CD4-positive, alpha-beta memory T cell (primary cell): Measurements from ENCODE around the gene GPRIN1. TPM values are rescaled to one million over a fixed set of nuclear protein-coding genes. Genes with fewer than 3 reads are reported as not detected.
"Not testable (repeated sequence)": the region's sequence is repeated elsewhere in the genome, so short reads cannot be mapped to it uniquely, and the experiment has no call there.

Source experiments
- CTCF ChIA-PET: fragments of 350-600 bp; sonication (Branson Sonifier 250); formaldehyde crosslinking; loops from one replicate; lab custom pipeline; 2021; ENCODE audit warnings: inconsistent platforms; ENCODE audit not compliant: partially characterized antibody; lab: Charles Lee
- POLR2A ChIA-PET: fragments of 350-600 bp; sonication (Branson Sonifier 250); formaldehyde crosslinking; loops from one replicate; lab custom pipeline; 2021; ENCODE audit not compliant: partially characterized antibody; lab: Charles Lee
- DNase-seq, 5 donors: peaks; one replicate each; pipeline versions ENCODE4 v3.0.0 to v3.0.0-alpha.2; 2020 to 2022; ENCODE audit warnings: mixed read lengths in 1 of 5
- H3K27ac ChIP-seq: one replicate; pipeline ENCODE4 v1.7.0; 2013; ENCODE audit warnings: low read depth, low read length
- H3K27me3 ChIP-seq: 2 replicates; pipeline ENCODE4 v1.7.0; 2013; ENCODE audit warnings: mild to moderate bottlenecking, low read length, moderate library complexity; ENCODE audit not compliant: insufficient read depth
- H3K36me3 ChIP-seq: 2 replicates; pipeline ENCODE4 v1.7.0; 2013; ENCODE audit warnings: mild to moderate bottlenecking, low read length, moderate library complexity; ENCODE audit not compliant: insufficient read depth
- H3K4me1 ChIP-seq: 2 replicates; pipeline ENCODE4 v1.7.0; 2013; ENCODE audit warnings: mild to moderate bottlenecking, low read length, moderate library complexity; ENCODE audit not compliant: insufficient read depth
- H3K4me3 ChIP-seq, 2 donors: one replicate each; pipeline ENCODE4 v1.7.0; 2013; ENCODE audit warnings: low read length in 2 of 2, mild to moderate bottlenecking in 1 of 2
- H3K9me3 ChIP-seq, 2 donors: one replicate each; pipeline ENCODE4 v1.7.0; 2013; ENCODE audit warnings: low read length in 2 of 2, control low read depth in 1 of 2; ENCODE audit not compliant: control insufficient read depth in 1 of 2
- H3K27ac Mint-ChIP-seq, 7 donors: one replicate each; pipeline ENCODE4 v1.8.0; 2020 to 2021; ENCODE audit warnings: mixed read lengths in 7 of 7, mild to moderate bottlenecking in 6 of 7, inconsistent platforms in 3 of 7, moderate library complexity in 3 of 7
- H3K27me3 Mint-ChIP-seq, 2 donors: one replicate each; pipeline ENCODE4 v1.8.0; 2020 to 2021; ENCODE audit warnings: mixed read lengths in 2 of 2
- H3K36me3 Mint-ChIP-seq, 2 donors: one replicate each; pipeline ENCODE4 v1.8.0; 2020 to 2021; ENCODE audit warnings: mixed read lengths in 2 of 2, inconsistent platforms in 1 of 2, mild to moderate bottlenecking in 1 of 2
- H3K4me1 Mint-ChIP-seq, 4 donors: one replicate each; pipeline ENCODE4 v1.8.0; 2020 to 2021; ENCODE audit warnings: mixed read lengths in 4 of 4, mild to moderate bottlenecking in 1 of 4
- H3K4me3 Mint-ChIP-seq, 8 donors: one replicate each; pipeline ENCODE4 v1.8.0; 2020 to 2021; ENCODE audit warnings: mixed read lengths in 8 of 8, mild to moderate bottlenecking in 7 of 8, moderate library complexity in 6 of 8, inconsistent platforms in 3 of 8
- H3K9me3 Mint-ChIP-seq, 8 donors: one replicate each; pipeline ENCODE4 v1.8.0; 2020 to 2021; ENCODE audit warnings: mixed read lengths in 8 of 8, mild to moderate bottlenecking in 5 of 8, inconsistent platforms in 3 of 8, moderate library complexity in 1 of 8
- intact Hi-C: fragments of 100-400 bp; cut with micrococcal nuclease; formaldehyde crosslinking; loops from one replicate; pipeline ENCODE4 v1.15.1; 2023
- polyA plus RNA-seq, 2 donors: library from polyadenylated mRNA; unstranded; fragments of 300-500 nt; fragmentation: Illumina TruSeq; gene quantifications; one replicate each; pipeline ENCODE4 v1.2.3, GENCODE V29; 2021
- total RNA-seq, 2 experiments: library from RNA; stranded (reverse); gene quantifications; one replicate each; pipeline ENCODE4 v1.2.3, GENCODE V29; 2021

The GPRIN1 gene
- total and polyA plus RNA-seq, 4 experiments from 2014 or later, result 0.37 to 0.44 (median 0.41) TPM; not detected in 1

- CTCF ChIA-PET, result interaction anchor here (1.0 to 1.6 kb wide), 5 partner anchors 11 to 142 kb away, joined by 3 to 8 read pairs (median 3); no protein-coding TSS in a partner anchor
- Histone ChIP-seq H3K36me3 (no peaks in the 10 kb centered on the region), H3K4me3 (no peak overlapping the region), H3K27ac (no peak overlapping the region), H3K27me3 (no peaks in the 10 kb centered on the region), H3K4me1 (peaks cover 40% of the 10 kb centered on the region), H3K9me3 (no peaks in the 10 kb centered on the region)
- Mint-ChIP-seq H3K27ac (no peak overlapping the region), H3K36me3 (peaks cover 0 to 3% of the 10 kb centered on the region in 2 donors), H3K4me3 (no peak overlapping the region), H3K27me3 (peaks cover 0 to 2% of the 10 kb centered on the region in 2 donors), H3K9me3 (peaks cover 0 to 1% (median 0%) of the 10 kb centered on the region in 8 donors), H3K4me1 (peaks cover 22 to 61% (median 39%) of the 10 kb centered on the region in 4 donors)
- intact Hi-C loops, result no loop called here
- POLR2A ChIA-PET, result interaction anchor here (0.7 to 2.4 kb wide), 3 partner anchors 14 to 110 kb away, joined by 3 to 7 read pairs (median 4); partner anchors contain the start of genes FAF2 and RNF44
- no peak for DNase-seq
These were observed 52.1 kb downstream of the GPRIN1 start for GRCh38 chr5:176557846-176558245.

GRCh38 chr5:176553260-176554085 is 56.5 kb downstream of the GPRIN1 start:
- Histone ChIP-seq H3K27me3 (no peaks in the 10 kb centered on the region), H3K4me1 (peaks cover 38% of the 10 kb centered on the region), H3K36me3 (no peaks in the 10 kb centered on the region), H3K9me3 (no peaks in the 10 kb centered on the region), H3K27ac (no peak overlapping the region), H3K4me3 (no peak overlapping the region)
- Mint-ChIP-seq H3K27ac (peak overlapping the region in 6 of 7 donors; percentile 2 to 66 (median 27)), H3K36me3 (no peaks in the 10 kb centered on the region), H3K9me3 (no peaks in the 10 kb centered on the region), H3K27me3 (no peaks in the 10 kb centered on the region), H3K4me3 (peak overlapping the region in 1 of 8 donors; percentile 39), H3K4me1 (peaks cover 17 to 69% (median 48%) of the 10 kb centered on the region in 4 donors)
- POLR2A ChIA-PET, result interaction anchor here (0.7 to 20.1 kb wide), 6 partner anchors 11 to 164 kb away, joined by 3 to 533 read pairs (median 6); partner anchors contain the start of gene RNF44
- CTCF ChIA-PET, result interaction anchor here (1.3 kb wide), 1 partner anchor 11 kb away, joined by 5 read pairs; no protein-coding TSS in a partner anchor
- intact Hi-C loops, result no loop called here
- DNase-seq, result no peak

GRCh38 chr5:176552332-176552869 is 57.6 kb downstream of the GPRIN1 start:
- H3K4me3 ChIP-seq, result no peak overlapping the region
- H3K27ac Mint-ChIP-seq, result peak overlapping the region in 5 of 7 donors; percentile 52 to 72 (median 56)
- no peak for DNase-seq
- H3K27me3 Mint-ChIP-seq, result no peaks in the 10 kb centered on the region
- no peaks in the 10 kb centered on the region for H3K36me3 ChIP-seq
- H3K9me3 ChIP-seq, result no peaks in the 10 kb centered on the region
- ChIA-PET POLR2A (interaction anchor here (20.1 kb wide), 1 partner anchor 23 kb away, joined by 533 read pairs; the partner anchor contains the start of gene RNF44), CTCF (interaction anchor here (0.6 to 1.2 kb wide), 3 partner anchors 22 to 136 kb away, joined by 3 to 4 read pairs (median 3); no protein-coding TSS in a partner anchor)
- no peak overlapping the region for H3K27ac ChIP-seq
- no peaks in the 10 kb centered on the region for H3K9me3 Mint-ChIP-seq
- H3K4me1 Mint-ChIP-seq, result peaks cover 22 to 75% (median 54%) of the 10 kb centered on the region in 4 donors
- H3K4me1 ChIP-seq, result peaks cover 47% of the 10 kb centered on the region
- H3K36me3 Mint-ChIP-seq, result no peaks in the 10 kb centered on the region
- no peaks in the 10 kb centered on the region for H3K27me3 ChIP-seq
- intact Hi-C loops, result no loop called here
- peak overlapping the region in 1 of 8 donors; percentile 36 for H3K4me3 Mint-ChIP-seq

GRCh38 chr5:176550937-176551336 is 59.0 kb downstream of the GPRIN1 start:
- H3K27me3 Mint-ChIP-seq, DNase-seq, H3K9me3 Mint-ChIP-seq, H3K27me3 ChIP-seq, H3K36me3 ChIP-seq, intact Hi-C loops, H3K9me3 ChIP-seq, H3K4me3 ChIP-seq, H3K36me3 Mint-ChIP-seq, H3K27ac ChIP-seq: not testable (repeated sequence)
- POLR2A ChIA-PET, result interaction anchor here (0.6 to 20.1 kb wide), 2 partner anchors 21 to 122 kb away, joined by 3 to 533 read pairs; partner anchors contain the start of gene RNF44
- peaks cover 39% of the 10 kb centered on the region for H3K4me1 ChIP-seq
- Mint-ChIP-seq H3K4me3 (peak overlapping the region in 7 of 8 donors; percentile 42 to 72 (median 65)), H3K4me1 (peaks cover 22 to 71% (median 52%) of the 10 kb centered on the region in 4 donors), H3K27ac (peak overlapping the region in 6 of 7 donors; percentile 48 to 88 (median 74))
- CTCF ChIA-PET, result interaction anchor here (2.8 kb wide), 1 partner anchor 22 kb away, joined by 14 read pairs; no protein-coding TSS in a partner anchor

- no peak for DNase-seq
- Histone ChIP-seq H3K9me3 (no peaks in the 10 kb centered on the region), H3K27me3 (no peaks in the 10 kb centered on the region), H3K4me3 (no peak overlapping the region), H3K27ac (no peak overlapping the region), H3K36me3 (no peaks in the 10 kb centered on the region), H3K4me1 (peaks cover 38% of the 10 kb centered on the region)
- H3K27me3 Mint-ChIP-seq, result no peaks in the 10 kb centered on the region
- ChIA-PET CTCF (interaction anchor here (2.8 kb wide), 1 partner anchor 23 kb away, joined by 14 read pairs; no protein-coding TSS in a partner anchor), POLR2A (interaction anchor here (0.6 to 20.1 kb wide), 2 partner anchors 20 to 121 kb away, joined by 3 to 533 read pairs; partner anchors contain the start of gene RNF44)
- peak overlapping the region in 7 of 8 donors; percentile 42 to 72 (median 65) for H3K4me3 Mint-ChIP-seq
- intact Hi-C loops, result no loop called here
- peaks cover 20 to 70% (median 51%) of the 10 kb centered on the region in 4 donors for H3K4me1 Mint-ChIP-seq
- no peaks in the 10 kb centered on the region for H3K36me3 Mint-ChIP-seq
- H3K9me3 Mint-ChIP-seq, result no peaks in the 10 kb centered on the region
- H3K27ac Mint-ChIP-seq, result peak overlapping the region in 6 of 7 donors; percentile 48 to 88 (median 74)
These were observed 59.6 kb downstream of the GPRIN1 start for GRCh38 chr5:176550275-176550831.

- H3K4me3 Mint-ChIP-seq, result peak overlapping the region in 2 of 8 donors; percentile 11 to 66
- ChIA-PET CTCF (interaction anchor here (2.8 kb wide), 1 partner anchor 23 kb away, joined by 14 read pairs; no protein-coding TSS in a partner anchor), POLR2A (interaction anchor here (1.6 to 20.1 kb wide), 2 partner anchors 20 to 102 kb away, joined by 5 to 533 read pairs; partner anchors contain the start of genes FAF2 and RNF44)
- no peak overlapping the region for H3K4me3 ChIP-seq
- intact Hi-C loops, result no loop called here
- H3K27ac ChIP-seq, result no peak overlapping the region
- H3K27me3 Mint-ChIP-seq, result no peaks in the 10 kb centered on the region
- no peaks in the 10 kb centered on the region for H3K36me3 Mint-ChIP-seq
- H3K9me3 Mint-ChIP-seq, result no peaks in the 10 kb centered on the region
- peak overlapping the region in 4 of 7 donors; percentile 13 to 87 (median 68) for H3K27ac Mint-ChIP-seq
- H3K27me3 ChIP-seq, result no peaks in the 10 kb centered on the region
- H3K4me1 Mint-ChIP-seq, result peaks cover 19 to 70% (median 49%) of the 10 kb centered on the region in 4 donors
- no peaks in the 10 kb centered on the region for H3K36me3 ChIP-seq
- no peak for DNase-seq
- H3K4me1 ChIP-seq, result peaks cover 38% of the 10 kb centered on the region
- no peaks in the 10 kb centered on the region for H3K9me3 ChIP-seq
These were observed 60.1 kb downstream of the GPRIN1 start for GRCh38 chr5:176549871-176550270.
